DMS 273 (cell line): ENCODE data around the gene ZFP3.
"Not testable (repeated sequence)": the region's sequence is repeated elsewhere in the genome, so short reads cannot be mapped to it uniquely, and the experiment has no call there.

Source experiments
- DNase-seq: peaks from one replicate; lab custom pipeline; 2025; ENCODE audit not compliant: unreplicated experiment; lab: John Stamatoyannopoulos, UW

The ZFP3 gene

GRCh38 chr17:5137511-5138197 is 59.4 kb downstream of the ZFP3 start:
- not testable (repeated sequence) for DNase-seq

- not testable (repeated sequence) for DNase-seq
Observed at GRCh38 chr17:5138198-5138544, 59.9 kb downstream of the ZFP3 start.

- no peak for DNase-seq
Observed at GRCh38 chr17:5138616-5139457, 60.6 kb downstream of the ZFP3 start.

- DNase-seq: no peak
Observed at GRCh38 chr17:5139458-5139732, 61.1 kb downstream of the ZFP3 start.

GRCh38 chr17:5142877-5143276 is 64.6 kb downstream of the ZFP3 start:
- DNase-seq: not testable (repeated sequence)
